NCI-H1694 treated with DMSO at 0.1 percent for 48 hours (cell line): Measurements from ENCODE around the gene DCC.

ENCODE experiments used
- DNase-seq: peaks from one replicate; lab custom pipeline; 2025; lab: John Stamatoyannopoulos, UW

Gene DCC

DNA sequence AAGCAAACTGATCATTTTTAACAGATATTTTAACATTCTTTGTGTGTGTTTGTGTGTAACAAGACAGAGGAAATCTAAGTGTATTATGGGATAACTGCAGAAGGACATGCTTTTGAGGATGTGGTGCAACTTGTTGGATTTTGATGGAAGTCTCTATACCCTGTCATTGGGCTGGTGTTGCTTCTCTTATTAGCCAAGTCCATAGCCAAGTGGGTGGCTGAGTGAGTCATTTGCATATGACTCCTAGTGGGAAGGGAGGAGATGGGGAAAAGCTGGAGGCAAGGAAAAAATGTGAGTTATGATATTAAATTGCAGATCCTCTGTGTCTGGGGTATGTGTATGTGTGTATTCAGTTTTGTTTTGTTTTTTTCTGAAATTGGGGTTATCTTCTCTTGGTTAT lies 879.9 kb downstream of the DCC start:
- DNase-seq = no peak

DNA sequence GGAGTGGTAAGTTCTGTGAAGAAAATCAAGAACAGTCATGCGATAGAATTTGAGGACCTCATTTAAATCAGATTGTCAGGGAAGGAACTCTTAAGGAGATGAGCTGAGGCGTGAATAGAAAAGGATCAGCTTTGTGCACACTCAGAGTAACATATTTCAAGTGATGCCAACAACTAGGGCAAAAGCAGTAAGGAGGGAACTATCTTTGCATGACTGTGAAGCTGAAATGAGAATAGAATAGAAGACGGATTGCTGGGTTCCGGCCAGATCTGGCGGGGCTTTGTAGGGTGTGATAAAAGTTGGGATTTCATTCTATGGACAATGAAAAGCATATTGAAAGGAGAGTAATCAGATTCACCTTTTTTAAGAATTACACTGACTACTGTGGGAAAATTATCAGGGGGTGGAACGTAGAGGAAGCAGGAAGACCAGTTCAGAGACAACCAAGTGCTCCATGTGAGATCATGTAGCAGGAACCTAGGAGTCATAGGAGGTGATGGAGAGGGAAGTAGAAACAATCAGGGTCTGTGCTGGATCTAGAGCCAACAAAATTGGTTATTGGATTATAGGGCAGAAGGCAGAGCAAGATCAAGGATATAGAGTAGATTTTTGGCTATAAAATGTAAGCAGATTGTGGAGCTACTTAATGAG lies 884.3 kb downstream of the DCC start:
- DNase-seq = no peak

DNA sequence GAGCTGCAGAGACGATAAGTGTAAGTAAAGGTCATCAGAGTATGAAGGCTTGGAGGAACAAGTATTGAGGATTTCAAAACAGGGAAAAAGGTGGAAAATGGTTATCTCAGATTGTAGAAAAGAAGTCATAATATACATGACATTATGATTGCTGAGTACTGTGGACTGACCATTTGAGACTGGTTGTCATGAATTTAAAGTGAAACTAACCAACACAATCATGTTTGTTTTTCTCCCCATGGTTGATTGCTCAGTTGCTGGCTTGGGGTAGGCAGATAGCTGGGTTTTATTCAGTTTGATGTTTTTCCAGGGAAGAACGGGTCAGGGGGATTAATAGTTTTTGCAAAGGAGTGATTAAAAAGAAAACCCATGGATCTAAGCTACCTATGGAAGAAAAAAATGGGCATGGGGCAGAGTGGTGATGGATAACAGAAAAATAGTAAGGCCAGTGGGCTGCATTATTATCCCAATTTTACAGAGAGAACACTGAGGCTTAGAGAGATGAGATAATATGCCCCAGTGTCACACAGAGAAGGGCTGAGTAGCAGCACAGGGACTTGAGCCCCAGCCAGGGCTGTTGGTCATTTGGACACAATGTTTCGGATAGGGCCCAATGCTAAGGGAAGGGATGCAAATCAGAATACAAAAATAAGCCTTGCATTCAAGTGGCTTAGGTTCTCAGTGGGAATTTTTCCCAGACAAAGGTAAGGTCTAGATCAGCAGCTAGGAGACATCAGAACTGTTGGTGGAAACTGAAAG lies 885.7 kb downstream of the DCC start:
- no peak for DNase-seq

DNA sequence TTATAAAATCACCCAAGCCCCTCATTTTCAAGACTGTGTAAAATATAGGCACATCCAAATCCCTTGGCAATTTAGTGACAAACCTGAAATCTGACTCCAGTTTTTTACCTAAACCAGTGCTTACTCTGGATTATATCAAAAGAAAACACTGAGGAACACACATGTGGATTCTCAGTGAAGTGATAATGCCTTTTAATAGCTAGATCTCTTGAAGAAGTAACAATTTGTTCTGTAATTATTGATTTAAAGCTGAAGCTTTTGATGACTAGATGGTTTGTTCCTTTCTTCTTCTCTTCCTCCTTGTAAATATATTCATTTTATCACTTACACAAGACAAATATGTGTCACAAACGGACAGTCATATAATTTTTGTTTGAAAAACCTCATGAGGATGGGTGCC lies 894.6 kb downstream of the DCC start:
- no peak for DNase-seq

DNA sequence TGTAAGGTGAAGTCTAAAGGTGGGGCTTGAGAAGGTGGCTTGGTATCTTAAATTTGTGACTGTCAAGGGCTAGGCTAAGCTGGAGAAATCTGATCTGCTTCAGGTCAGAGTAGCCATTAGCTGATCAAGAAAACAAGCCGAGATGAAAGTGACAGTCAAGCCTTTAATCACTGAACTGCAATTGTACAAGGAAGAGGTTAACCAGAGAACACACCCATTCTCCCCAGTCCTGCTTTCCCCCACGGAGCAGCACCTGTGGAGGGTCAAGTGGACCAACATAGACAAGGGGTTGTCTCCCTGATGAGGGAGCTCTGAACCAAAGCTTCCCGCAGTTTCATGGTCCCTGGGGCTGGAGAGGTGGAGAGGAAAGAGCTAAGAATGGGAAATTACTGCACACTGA lies 901.2 kb downstream of the DCC start:
- DNase-seq = no peak

DNA sequence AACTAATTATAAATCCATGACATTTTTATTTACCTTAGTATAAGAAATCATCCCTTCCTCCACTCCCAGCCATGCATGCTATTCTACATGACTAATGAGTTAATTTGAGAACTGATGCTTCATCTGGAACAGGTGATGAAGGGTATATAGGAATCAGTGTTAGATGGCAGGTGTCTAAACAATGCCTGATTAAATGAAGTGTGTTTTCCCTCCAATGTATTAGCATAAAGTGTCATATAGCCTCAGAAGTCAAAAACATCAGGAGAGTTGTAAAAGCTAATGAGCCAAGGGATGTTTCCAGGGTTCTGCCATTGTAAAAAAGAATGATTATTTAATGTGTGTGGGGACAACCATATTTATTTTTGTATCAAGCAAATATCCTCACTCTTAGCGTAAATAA lies 913.8 kb downstream of the DCC start:
- no peak for DNase-seq

DNA sequence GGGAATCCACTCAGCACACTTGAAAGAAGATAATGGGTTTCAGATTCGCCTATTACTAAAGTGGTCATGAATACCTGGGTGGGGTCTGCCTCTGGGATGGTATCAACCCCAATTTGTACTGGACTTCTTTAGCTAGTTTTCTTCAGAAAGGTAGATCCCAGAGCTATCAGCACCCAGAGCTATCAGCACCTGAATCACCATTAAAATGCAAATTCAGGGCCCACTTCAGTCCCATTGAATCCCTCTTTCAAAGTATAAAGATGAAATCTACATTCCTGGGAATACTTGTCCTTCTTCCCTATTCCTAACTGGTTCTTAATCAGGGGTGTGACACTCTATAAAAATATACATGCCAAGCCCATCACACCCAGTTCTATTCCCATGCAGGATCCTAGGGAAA lies 914.3 kb downstream of the DCC start:
- DNase-seq = no peak

DNA sequence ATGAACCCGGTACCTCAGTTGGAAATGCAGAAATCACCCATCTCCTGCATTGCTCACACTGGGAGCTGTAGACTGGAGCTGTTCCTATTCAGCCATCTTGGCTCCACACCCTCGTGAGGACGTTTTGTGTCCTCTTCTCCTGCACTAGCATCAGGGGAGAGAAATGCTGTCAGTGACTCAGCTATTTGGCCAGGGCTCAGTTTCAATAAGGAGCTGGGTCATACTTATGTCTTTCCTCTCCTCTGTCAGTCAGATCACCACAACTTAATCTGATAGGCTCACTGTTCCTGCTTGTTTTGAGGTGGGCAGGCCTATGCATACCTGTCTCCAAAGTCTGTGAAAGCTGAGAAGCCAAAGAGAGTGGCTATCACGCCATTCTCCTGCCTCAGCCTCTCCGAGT lies 921.2 kb downstream of the DCC start:
- DNase-seq = no peak

DNA sequence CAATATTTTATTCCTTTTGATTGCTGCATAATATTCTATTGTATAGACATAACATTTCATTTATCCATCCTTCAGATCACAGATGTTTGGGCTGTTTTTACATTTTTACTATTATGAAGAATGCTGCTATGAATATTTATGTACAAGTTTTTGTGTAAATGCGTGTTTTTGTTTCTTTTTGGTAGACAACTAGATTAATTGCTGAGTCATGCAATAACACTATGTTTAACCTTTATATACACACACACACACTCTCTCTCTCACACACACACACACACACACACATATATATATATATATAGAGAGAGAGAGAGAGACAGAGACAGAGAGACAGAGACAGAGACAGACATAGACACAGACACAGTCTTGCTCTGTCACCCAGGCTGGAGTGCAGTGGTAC lies 926.9 kb downstream of the DCC start:
- no peak for DNase-seq

DNA sequence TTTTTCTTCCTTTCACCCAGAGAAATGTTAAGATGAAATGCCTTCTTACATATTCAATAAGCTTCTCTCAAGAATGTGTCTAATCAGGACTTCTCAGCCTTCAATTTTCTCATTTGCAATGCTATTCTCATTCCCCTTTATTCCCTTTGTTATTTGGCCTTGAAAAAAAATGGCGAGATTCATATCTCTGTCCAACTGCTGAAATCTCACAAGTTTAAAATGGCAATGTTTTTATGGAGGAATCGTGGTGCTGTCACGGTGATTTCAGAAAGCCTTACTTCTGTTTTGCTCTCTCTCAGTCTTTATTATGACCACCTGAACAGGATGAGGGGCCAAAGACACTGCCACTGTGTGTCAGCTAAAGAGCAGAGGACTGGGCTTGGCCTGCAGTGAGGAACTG lies 928.5 kb downstream of the DCC start:
- no peak for DNase-seq

DNA sequence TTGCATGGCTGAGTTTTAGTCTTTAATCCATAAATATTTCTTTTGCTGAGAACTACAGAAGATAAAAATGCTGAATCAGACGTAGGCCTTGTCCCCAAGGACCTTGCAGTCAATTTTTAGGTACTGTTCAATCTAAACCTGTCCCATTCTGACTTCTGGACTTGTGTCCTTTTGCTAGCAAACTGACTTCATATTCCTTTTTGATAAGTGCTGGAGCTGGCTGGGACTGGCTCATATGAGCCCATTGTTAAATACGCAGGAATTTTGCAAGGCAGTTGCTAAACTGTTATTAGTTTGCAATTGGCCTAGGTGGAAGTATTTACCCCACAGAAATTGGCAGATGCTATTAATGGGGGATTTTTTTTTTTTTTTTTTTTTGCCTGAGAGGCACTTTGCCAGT lies 941.4 kb downstream of the DCC start:
- DNase-seq = no peak

DNA sequence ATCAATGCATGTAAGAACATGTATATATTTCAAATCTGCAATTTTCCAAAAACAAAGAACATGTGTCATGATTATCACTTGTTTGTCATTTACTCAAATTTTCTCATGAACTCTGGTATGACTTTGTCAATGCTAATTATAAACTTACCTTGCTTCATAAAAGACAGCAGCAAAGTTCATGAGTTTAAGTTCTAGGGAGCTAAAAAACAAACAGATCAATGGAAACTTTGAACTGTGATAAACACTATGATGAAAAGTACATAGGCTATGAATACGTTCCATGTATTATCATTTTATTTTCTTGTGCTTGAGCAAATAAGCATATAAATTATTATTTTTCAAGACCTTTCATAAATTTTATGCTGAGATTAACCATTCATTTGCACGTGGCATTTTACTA lies 943.7 kb downstream of the DCC start:
- DNase-seq = no peak

DNA sequence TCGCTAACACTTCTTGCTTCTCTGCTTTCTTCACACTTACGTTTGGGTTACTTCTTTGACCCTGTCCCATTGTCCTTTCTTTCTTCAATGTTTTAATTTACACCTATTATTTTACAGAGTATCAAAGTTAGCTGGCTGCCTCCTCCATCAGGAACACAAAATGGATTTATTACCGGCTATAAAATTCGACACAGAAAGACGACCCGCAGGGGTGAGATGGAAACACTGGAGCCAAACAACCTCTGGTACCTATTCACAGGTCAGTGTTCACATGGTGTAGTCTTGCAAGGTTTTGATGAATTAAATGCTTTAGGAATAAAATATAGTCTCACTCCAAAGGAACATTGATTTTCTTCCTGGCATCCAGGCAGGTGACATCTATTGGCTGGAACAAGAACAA lies 965.5 kb downstream of the DCC start:
- no peak for DNase-seq

DNA sequence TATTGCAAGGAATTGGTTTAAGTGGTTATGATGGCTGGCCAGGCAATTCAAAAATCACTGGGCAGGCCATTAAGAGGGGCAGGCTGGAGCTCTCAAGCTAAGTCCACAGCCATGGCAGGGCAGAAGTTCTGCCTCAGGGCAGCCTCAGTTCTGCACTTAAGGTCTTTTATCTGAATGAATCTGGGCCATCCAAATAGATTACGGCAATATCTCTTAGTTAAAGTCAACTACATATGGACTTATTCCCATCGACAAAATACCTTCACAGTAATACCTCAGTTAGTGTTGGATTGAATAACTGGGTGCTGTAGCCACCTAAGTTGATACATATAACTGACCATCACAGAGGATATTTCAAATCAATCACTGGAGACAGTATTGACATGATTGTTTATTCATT lies 979.6 kb downstream of the DCC start:
- DNase-seq = no peak

DNA sequence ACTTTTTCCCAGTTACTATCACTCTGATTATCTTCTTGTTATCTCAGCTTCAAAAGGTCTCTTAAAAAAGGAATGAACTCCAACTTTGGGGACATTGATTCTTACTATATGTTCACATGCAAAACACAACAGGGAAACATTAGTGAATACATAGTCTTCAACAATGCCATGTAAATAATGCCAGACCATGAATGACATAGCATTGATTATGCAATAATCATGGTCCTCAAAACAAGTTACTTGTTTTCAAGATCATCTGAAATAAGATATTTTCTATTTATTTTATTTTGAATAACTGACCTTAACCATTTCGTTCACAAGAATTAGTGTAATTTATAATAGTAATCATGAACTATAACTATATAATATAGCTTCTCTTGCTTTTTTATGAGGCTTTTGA lies 982.2 kb downstream of the DCC start:
- DNase-seq = no peak

DNA sequence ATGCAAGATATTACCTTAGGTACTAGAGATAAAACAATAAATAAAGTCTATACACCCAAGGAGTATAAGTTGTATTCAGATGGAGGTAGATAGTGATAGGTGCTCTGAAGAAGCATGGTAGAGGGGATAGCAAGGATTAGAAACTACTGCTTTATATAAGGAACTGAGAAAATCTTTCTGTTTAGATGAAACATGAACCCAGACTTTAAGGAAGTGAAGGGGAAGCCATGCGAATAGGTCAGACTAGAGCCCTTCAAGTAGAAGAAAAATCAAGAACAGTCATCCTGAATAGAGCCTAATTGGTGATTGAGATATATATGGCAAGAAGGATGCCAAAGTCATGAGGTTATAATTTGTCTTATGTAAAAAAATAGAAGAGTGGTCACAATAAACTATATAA lies 984.4 kb downstream of the DCC start:
- DNase-seq = no peak

DNA sequence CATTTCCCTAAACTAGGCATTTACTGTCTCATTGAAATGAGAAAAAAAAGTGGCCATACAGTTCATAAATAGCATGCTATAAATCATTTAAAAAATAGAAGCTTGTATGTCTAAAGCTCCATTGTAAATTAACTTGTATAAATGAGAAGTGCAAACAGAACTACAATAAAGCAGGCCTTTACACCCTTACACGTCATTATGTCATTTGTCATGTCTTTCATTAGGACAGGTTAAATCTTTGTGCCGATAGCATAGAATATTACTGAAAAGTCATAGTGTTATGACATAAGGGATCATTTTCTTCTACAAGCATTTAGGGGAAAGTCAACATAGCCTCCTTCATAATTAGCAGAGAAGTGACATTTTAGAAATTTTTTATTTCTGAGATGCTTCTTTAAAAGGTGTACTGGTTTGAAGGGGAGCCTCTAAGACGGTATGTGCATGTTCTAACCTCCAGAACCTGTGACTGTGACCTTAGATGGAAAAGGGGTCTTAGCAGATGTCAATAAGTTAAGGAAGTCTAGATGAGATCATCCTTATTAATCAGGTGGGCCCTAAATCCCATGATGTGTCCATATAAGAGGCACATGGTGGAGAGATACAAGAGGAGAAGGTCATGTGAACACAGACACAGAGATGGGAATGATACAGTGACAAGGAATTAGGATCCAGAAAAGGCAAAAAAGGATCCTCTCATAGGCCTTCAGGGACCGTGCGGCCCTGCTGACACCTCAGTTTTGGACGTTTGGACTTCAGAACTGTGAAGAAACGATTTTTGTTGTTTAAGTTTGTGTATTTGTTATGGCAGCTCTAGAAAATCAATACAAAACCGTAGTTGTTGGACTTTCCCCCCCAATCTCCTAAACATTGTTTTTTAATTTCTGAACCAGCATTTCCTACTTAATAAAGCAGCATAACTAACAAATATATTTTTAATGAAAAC lies 1020.8 kb downstream of the DCC start:
- no peak for DNase-seq

DNA sequence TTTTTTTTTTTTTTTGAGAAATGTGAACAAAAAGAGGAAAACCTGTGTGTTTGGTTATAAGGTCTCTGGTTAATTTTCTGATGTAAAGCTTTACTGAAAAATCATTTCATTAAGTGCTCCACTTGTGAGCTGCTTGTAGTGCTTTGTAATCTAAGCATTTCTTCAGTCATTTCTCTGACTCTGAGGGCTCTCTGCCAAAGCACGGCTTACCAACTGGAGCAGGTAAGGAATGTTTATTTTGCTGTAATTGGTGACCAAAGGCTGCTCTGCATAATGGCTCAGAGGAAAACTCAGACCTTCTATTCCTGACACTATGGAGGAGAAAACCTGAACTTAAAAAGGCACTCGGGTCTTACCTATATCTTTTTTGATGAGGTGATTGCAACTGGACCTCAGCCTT lies 1035.6 kb downstream of the DCC start:
- no peak for DNase-seq

DNA sequence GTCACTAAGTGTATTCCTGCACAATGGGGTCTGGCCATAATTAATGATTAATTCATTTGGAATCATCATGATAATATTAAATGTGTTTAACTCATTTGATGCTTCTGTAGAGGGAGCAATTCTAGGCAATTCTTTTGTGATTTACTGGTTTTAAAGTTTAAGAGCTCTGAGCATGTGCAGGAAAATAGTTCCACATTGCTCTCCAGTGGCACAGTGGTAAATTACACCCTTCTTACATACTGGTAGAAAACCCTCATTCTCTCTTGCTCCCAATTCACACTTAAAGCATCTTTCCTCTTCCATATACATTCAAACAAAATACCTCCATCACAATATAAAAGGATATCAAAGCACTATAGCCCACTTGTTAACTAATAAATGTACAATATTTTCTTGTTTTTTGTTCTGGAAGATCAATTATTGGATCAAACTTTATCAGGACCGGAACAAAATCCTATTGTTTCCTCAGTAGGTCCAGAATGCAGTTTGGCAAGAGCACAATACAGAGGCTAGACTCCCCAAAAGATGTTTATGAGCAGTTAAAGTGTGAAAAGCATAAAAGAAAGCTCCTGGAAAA lies 1040.2 kb downstream of the DCC start:
- peak; percentile 62 for DNase-seq

DNA sequence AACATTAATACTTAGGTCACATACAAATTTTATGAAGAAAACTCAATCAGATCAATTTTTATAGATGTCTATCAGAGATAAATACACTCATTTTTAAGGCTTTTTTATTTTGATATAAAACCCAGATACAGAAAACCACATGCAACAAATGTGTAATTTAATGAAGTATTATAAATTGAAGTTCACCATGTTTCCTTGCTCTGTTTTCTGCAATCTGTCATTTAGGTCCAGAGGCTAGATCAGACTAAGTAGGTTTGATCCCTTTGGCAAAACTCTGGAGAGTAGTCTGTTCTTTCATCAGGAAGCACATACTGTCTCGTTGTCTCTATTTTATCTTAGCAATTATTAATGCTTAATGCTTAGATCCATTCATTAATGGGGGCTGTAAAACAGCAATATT lies 1042.9 kb downstream of the DCC start:
- no peak for DNase-seq

DNA sequence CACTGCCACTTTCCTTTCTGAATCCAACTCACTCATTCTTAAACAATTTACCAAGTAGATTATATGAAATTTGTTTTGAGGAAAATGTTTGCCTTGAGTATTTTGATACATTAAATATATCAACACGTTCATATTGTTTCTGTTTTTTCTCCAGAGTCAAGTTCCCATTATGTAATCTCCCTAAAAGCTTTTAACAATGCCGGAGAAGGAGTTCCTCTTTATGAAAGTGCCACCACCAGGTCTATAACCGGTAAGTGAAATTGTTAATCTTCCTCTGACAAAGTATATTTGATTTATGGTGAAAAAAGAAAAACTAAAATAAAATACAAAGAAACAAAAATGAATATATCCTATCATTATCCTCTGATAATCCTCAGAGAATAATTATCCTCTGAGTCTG lies 1045.9 kb downstream of the DCC start:
- no peak for DNase-seq

DNA sequence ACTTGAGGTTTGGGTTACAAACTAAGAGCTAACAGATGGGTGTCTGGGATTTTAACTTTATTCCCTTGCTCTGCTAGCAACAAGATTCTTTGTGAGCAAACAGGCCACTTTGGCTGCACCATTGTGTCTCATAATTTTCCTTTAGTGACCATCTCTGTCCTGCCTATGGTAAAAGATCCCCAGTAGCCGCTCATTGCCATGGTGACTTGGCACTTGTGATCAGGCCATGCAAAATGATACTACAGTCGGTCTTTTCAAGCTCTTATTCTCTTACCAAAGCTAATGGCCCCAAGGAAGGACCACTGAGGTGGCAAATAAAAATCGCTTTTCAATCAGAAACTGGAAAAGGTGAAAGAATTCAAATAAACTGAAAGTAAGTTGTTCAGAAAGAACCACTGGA lies 1047.6 kb downstream of the DCC start:
- no peak for DNase-seq

DNA sequence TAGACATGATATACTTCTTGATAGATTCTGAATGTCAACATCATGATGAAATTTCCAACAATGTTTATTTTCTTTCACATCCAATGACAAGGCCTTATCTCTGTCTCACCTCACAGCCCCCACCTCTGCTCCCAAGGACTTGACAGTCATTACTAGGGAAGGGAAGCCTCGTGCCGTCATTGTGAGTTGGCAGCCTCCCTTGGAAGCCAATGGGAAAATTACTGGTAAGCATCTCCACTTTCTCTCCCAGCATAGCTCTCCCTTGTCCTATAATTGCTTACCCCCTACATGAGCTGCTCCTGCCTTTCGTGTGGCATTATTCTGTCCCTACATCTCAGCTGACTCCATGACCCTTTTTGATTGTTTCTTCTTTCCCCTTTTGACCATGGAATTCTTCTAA lies 1062.7 kb downstream of the DCC start:
- no peak for DNase-seq
